GM21360 (cell line): Measurements from ENCODE around the gene SPACA7.

Experiments used
- ATAC-seq: cut with Tn5 transposase; IDR thresholded peaks from one replicate; pipeline ENCODE4 v1.9.1; 2021; ENCODE audit warnings: mild to moderate bottlenecking, moderate library complexity; ENCODE audit not compliant: unreplicated experiment

Gene SPACA7

DNA sequence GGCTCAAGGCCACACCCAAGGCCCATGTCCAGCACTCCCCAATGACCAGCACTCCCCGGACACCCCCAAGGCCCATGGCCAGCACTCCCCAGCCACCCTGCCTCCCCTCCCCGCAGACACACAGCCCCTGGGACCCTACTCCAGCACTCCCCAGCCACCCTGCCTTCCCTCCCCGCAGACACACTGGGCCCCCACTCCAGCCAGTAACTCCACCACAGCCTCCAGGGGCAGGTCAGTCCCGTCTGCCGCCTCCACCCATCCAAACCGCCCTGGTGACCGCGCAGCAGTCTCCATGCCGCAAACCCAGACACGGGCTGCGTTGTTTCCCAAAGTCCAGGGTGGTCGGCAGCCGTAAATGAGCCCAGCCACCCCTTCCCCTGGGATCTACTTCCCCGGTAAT, 70.7 kb downstream of the SPACA7 start:
- no peak for ATAC-seq

DNA sequence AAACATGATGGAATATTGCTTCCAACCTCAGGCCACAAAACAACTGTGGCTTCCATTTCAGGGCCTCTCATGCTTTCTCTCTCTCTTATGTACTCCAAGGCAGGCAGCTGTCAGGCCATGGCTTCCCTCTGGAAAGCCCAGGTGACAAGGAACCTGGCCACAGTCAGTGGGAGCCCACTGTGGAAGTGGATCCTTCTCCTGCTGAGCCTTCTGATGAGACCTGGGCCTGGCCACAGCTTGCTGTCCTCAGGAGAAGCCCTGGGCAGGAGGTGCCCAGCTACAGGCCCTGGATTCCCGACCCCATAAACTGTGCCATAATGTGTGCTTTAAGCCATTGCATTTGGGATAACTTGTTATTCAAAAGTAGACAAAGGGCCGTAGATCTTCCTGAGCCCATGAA, 71.2 kb downstream of the SPACA7 start:
- no peak for ATAC-seq

GRCh38 chr13:112447761-112448603, 71.8 kb downstream of the SPACA7 start:
- ATAC-seq: no peak

DNA sequence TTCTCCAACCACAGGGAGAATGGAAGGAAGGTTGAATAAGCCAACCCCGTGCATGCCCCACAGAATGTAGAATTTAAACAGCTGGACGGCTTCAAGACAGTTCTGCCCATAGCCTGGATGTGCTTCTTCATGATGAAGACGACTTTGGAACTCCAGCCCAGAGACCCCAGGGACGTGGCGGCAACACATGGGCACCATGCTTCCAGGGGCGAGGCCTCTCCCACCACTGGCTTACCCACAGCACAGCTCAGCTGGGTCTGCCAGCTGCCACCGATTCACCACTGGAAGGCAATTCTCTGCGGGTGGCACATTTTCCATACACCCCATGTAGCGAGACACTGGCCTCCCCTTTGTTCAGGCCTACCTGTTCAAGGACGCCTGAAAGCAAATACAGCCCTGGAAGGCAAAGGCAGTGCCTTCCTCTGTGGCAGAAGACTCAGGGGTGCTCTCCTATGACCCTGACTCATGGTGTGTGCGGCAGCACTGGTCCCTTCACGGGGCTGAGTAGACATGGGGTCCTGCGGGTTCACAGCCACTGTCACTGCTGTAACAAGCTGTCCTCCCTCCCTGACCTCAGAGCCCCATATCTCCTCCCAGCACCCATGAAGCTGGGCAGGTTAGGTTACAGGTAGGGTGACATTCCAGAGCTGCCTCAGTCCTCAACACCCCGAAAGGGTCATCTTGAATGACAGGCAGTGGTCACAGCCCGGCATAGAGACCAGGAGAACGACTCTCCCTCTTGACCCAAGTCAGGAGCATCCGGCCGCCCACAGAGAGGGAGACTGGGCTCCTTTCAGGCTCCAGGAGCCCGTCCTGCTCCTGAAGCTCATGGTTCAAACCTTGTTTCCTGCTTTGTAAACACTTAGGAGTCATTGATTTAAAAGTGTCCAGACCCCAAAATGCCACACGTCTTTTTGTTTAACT, 72.7 kb downstream of the SPACA7 start:
- no peak for ATAC-seq

- ATAC-seq: no peak
These were observed 73.4 kb downstream of the SPACA7 start for GRCh38 chr13:112449545-112449930.

GRCh38 chr13:112450118-112450903, 74.2 kb downstream of the SPACA7 start:
- ATAC-seq: no peak

DNA sequence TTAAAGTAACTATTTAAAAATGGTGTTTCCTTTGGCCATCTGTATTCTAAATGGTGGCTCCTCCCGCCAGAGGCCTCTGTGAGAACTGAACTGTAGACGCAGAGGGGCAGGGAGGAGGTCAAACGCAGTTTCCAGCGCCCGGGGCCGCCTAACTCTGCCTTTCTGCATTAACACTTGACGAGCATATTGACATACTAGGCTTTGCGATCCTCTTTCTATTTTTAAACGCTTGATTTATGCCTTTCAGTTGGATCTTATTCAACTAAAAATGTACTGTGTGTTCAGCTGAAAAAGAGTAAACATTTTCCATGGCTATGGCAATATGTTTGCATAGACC, 74.7 kb downstream of the SPACA7 start:
- no peak for ATAC-seq

- no peak for ATAC-seq
These were observed 75.6 kb downstream of the SPACA7 start for GRCh38 chr13:112451512-112452379.

DNA sequence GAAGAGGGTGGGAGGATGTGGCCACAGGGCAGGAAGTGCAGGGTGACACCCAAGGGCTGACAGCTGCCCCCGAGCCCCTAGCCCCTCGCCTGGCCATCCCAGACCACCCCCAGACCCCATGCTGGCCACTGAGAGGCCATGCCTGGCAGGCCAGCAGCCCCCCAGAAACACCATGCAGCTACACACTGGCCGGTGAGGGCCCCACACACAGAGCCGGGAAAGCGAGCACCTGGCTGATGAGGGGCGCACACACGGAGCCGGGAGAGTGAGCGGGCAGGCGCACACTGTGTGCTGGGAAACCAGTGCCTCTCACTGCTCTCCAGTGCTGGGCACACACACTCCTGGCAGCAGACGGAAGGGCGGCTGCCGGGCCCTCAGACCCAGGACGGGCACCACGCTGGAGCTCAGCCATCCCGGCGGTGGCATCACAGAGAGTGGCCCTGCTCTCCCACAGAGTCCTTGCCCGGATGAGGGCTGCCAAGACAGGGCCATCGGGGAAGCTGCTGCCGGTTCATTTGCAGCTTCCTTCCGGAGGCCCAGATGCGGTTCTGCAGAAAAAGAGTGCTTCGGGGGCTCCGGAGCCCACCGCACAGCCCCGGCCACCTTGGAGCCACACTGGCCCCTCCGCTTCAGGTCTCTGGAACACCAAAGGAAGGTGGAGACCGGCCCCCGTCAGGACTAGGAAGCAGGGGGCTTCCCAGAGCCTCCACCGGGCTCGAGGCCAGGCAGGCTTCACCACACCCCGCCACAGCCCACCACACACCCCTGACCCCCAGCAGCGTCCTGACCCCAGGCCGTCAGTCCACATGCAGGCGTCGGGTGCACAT, 76.4 kb downstream of the SPACA7 start:
- no peak for ATAC-seq

DNA sequence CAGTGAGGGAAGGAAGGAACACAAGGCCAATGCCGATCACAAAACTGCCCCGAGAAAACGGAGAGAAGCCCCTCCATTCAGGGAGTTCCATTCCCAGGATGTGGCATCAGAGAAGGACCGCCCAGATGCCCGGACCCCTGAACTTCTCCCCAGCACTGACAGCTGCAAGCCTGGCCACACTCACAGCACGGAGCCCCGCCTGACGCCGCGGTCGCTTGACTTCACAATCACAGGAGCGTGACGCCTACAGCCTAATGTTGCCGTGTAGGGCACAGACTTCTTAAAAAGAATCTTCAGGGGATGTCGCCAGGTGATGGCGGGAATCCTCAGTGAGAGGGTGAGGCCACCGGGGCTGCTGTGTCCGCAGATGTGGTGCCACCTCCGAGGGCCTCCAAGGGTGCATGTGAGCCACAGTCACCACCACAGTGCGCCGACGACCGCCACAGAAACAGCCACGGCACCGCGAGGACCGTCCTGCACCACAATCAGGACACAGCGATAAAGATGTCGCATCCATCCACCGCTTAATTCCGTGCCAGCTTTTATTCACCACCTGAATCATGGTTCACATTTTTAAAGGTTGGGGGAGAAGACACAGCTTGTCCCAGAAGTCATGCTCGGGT, 77.2 kb downstream of the SPACA7 start:
- no peak for ATAC-seq

GRCh38 chr13:112453874-112454647, 77.9 kb downstream of the SPACA7 start:
- no peak for ATAC-seq

- no peak for ATAC-seq
These were observed 78.6 kb downstream of the SPACA7 start for GRCh38 chr13:112454648-112455334.

- ATAC-seq: no peak
These were observed 79.4 kb downstream of the SPACA7 start for GRCh38 chr13:112455476-112456059.

DNA sequence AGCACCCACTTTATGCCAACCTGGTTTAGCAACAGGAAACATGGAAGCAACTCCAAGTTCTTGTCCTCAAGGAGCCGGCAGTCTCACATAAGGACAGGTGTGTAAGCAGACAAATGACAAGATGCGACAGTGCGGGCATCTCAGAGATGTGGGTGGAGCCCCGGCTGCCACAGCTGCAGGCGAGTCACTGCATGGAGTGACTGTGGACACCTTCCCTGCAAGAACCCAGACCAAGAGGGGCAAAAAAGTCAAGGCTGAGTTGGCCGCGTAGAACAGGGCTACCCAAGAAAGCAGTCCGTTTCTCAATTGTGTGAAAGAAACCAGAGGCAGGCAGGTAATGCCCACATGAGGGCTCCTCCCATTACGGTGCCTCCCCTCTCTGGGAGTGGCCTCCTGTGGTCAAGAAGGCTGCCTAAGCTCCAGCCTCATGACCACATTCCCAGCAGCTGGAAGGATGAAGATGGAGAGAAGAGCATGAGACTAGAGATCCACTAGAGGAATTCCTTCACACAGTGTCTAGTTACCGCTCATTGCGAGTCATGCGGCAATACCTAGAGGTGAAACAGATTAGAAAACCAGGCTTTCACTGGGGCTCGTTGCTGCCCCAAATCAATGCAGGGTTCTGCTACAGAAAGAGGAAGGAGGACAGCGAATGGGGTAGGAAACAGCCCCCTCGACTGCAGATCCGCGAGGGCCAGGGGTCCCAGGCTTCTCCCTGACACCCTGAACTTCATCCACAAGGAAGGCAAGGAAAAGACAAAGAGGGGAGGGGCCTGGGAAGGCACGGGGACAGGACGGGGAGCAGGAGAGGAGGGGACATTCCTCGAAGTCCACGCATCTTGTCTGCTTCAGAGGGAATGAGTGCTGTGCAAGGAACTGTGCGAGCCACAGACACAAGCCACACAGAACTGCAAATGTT, 80.2 kb downstream of the SPACA7 start:
- no peak for ATAC-seq

DNA sequence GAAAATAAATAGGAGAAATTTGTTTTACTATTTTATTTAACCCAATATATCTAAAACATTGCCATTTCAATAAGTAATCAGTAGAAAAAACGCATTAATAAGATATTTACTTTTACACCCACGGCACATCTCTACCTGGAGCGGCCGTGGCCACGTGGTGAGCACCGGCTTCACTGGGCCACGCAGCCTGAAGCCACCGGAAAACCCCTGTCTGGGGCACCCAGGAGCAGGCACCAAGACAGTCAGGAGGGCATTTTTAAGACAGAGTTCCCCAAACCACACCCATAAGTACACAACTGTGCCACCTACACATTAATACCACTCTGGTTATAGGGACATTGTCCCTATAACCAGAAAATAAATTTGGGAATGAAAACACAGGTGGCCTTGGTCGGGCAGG, 80.9 kb downstream of the SPACA7 start:
- ATAC-seq: no peak

GRCh38 chr13:112457485-112457884, 81.3 kb downstream of the SPACA7 start:
- no peak for ATAC-seq
